Stimulated activated CD4-positive, alpha-beta T cell treated with anti-CD3 and anti-CD28 coated beads, TNF-alpha, amount 100 ng/mL, for 24 hours (primary cell): ENCODE measurements around the gene ANKS1B.

Experiments
- DNase-seq, 3 experiments: peaks; one replicate each; pipeline ENCODE4 v3.0.0-alpha.2; 2020; ENCODE audit warnings: low read depth in 3 of 3

Gene ANKS1B

DNA sequence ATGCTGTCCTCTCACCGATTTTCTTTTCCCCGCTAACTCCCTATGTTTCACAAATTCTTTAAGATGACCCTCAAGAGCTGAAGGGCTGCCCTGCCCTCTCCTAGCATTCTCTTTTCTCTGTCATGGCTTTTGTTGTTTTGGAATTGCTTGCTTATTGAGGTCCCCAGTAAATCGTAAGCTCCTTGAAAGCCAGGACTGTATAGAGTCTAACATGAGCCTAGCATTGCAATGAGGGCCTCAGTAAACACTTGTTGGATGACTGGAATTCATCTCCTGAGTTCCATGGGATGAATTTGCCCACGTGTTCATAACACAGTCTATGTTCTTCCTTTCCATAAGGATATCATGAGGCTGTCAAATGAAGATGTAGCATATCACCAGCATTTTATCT is 1247.4 kb downstream of the ANKS1B start:
- no peak for DNase-seq

DNA sequence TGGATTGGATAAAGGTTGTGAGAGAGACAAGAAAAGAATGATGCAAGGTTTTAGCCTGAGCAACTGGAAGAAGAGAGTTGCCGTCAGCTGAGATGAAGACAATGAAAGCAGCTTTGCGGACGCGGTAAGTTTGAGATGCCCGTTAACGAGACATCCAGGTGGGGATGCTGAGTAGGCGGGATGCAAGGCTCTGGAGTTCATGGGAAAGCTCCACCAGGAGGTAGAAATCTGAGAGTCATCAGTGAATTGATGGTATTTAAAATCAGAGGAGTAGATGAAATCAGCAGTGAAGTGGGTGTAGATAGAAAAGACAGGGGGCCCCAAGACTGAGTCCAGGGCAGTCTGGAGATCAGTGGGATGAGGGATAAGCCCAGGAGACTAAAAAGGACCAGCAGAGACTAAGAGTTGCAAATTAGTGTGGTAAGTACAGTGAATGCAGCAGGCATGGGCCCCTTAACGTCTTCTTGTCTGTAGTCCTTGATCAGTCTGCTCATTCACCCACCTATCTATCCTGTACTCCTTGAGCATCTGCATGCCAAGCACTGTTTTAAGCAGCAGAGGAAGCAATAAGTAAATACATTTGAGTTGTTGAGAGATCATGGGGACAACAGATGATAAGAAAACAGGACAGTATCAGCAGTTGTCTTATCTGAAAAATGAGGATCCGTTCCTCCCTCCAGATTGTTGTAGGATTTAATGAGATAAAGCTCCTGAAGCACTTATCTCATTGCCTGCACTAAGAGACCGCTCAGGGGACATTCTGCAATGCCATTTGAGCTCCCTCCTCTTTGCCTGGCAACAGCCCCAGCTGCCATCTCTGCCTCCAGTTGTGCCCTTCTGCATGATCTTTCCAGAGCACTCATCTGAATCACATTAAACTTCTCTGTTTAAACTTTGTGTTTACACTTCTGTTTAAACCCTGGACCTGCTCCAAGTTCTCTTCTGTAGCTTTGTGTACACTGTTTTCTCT is 1248.1 kb downstream of the ANKS1B start:
- DNase-seq = no peak

DNA sequence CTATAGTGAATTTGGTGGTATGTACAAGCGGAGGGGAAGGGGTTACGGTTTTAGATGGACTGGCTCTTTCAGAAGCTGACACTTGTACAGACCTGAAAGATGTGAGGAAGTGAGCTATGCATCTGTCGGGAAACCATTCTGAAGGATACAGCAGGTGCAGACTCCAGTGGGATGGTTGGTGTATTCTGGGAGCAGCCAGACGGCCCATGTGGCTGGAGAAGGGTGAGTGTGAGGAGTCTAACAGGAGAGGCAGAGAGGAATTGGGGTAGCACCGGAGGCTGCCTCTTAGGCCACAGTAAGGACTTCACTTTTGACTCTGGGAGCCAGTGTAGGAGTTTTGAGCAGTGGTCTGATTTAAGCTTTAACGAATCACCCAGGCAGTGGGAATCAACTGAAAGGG is 1248.9 kb downstream of the ANKS1B start:
- no peak for DNase-seq

DNA sequence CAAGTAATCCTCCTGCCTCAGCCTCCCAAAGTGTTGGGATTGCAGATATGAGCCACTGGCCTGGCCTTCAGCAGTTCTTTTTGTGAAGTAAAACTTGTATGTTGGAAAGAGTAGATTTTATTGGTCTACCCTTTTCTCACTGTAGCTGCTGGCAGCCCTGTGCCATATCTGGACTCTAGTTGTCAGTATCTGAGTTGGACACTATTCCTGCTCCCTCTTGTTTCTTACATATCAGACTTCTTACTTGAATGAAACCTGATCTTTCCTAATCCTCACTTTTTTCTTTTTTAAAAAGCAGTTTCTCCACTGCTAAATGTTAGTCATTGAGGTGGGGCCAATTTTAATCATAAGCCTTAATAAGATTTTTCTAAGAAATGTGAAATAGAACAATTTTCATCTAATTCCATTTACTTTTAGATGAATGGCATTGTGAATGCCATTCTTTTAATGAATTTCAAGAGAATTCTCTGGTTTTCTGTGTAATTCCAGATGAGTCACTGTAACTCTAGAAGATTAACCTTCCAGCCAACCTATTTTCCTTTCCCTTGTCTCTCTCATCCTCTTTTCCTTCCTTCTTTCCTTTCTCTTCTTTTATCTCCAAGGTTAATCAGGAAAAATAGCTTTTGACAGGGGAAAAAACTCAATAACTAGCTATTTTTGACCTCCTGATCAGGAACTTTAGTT is 1250.9 kb downstream of the ANKS1B start:
- DNase-seq = no peak

DNA sequence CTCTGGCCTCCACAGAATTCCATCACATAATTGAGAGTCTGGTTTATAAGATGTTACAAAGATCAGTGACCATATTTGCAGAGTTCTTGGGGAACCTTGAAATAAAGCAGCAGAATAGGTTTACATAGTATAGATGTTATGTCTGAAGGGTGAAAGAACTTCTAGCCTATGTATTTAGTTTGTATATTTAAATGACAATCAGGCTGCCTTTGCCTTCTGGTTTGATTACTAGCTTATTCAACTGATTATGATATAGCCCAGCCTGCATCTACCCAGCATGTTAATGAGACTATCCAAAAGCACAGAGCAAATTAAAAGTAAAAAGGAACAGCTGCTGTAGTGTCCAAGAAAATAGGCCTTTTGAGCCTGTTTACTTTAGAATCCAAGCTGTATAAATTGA is 1254.3 kb downstream of the ANKS1B start:
- DNase-seq = no peak

DNA sequence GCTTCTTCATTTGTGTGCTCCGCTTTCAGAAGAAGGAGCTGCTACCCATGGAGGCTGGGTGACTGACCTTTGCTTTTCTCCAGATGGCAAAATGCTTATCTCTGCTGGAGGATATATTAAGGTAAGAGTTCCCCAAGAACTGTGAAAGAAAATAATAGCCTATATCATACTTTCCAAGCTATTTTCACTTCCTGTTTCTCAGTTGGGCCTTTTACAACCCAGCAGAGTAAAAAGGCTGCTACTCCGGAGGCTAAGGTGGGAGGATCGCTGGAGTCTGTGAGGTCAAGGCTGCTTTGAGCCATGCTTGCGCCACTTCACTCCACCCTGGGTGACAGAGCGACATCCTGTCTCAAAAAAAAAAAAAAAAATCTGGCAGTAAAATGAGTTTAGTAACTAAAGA is 1257.5 kb downstream of the ANKS1B start:
- DNase-seq = no peak

DNA sequence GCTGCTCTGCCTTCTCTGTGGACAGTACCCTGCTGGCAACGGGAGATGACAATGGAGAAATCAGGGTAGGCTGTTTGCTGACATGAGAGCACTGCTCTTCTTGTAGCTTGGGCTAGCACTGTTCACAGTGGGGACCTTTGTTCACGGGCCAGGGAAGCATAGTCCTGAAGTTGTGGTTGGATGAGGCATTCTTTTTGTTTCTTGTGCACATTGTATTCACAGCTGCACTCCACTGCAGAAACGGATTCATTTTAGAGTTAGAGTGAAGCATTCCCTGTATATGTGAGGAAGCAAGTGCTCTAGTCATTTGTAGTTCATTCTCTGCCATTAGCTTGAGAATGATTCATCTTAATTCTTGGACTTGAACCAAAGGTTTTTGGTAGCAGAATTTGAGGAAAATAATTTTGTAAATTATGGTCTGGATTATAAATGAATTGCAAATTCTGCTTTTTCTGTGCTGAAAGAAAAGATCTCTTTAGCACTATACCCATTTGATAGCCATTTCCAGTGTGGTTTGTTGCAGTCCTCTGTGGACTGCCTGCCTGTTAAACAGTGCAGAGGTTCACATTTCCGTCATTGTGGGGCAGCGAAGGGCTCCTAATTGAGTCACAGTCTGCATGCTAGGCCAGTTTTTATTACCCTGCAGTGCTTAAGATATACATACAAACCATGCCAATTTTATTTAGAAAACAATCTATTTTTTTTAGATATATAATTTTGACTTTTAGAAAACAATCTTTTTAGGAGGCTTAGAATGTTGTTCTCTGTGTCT is 1259.1 kb downstream of the ANKS1B start:
- DNase-seq = peak in 1 of 3 experiments; percentile 53

- DNase-seq = no peak
Observed at GRCh38 chr12:98724384-98725155, 1260.2 kb downstream of the ANKS1B start.

DNA sequence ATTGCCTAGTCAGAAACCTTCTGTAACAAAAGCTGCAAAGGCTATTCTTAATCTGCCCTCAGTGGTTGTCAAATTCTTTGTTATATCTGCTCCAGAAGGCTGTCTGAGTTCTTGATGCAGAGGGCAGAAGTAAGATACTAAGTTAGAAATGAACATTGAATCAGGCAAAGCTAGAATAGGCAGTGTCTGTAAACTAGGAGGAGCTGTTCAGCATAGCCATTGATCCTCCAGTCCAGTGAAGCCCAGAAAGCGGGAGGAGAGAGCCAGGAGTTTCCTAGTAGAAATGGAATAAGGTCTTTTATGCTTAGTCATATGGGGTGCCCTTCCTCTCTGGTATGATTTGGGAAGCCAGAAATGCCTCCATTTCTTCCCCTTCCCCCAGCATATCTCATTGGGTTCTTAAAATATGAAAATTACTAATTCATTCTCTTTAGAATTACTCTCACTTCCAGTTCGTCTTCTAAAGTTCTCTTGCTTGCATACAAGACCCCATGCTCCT is 1263.5 kb downstream of the ANKS1B start:
- DNase-seq = no peak

DNA sequence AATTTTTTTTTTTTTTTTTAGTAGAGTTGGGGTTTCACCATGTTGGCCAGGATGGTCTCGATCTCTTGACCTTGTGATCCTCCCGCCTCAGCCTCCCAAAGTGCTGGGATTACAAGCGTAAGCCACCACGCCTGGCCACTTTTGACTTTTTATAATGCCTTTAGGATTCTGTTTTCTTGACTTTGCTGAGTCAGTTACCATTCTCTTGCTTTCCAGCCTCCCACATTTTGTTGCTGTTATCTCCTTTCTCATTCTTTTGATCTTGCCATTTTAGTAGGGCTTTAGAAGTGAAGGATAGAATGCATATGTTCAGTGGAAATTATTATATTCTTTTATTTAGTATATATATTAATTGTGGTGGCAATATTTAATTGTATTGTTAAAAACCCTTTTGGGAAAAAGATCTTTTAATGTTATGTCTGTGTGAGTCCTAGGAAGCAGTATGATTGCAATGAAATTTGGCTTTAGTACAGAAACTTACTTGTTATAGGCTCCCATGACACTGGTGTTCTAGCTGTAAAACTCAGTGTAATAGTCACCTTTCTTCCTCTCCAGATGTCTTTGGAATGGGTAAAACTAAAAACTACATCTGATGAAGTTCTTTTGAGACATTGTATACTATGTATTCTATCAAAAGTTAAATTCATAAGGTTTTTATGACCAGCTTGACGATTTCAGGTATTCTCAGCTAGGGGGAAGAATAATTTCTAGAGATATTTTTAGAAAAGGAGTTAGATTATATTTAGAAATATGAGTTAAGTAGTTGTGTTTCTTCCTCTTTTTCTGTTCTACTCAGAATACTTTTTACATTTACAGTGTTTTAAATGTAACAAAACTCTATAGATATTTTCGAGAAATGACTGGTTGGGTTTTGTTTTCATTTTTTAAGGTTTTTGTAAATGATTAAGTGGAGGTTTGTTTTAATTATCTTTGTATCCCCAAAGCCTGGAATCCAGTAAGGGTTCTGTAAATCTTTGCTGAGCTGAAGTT is 1264.9 kb downstream of the ANKS1B start:
- no peak for DNase-seq

- DNase-seq = no peak
Observed at GRCh38 chr12:98714426-98714825, 1270.3 kb downstream of the ANKS1B start.

DNA sequence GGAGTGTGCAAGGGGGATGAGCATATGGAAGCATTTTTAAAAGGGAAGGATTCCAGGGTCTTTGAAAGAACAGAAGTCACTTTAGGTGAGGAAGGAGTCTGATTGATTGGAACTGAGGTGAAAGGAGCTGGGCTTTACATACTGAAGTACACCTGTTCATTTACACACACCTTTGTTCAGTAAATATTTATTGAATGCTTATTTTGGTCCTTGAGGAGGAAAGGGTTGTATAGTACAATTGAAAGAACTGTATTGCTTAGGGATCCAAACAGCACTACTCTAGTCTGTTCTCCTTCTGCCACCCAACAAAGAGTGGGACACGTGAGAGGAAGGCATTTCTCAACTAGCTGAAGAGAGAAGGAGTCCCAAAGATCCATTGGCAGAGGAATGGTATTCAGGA is 1275.7 kb downstream of the ANKS1B start:
- no peak for DNase-seq

GRCh38 chr12:98701166-98701565 is 1283.6 kb downstream of the ANKS1B start:
- no peak for DNase-seq

- DNase-seq = no peak
Observed at GRCh38 chr12:98699586-98699985, 1285.2 kb downstream of the ANKS1B start.

GRCh38 chr12:98698603-98699463 is 1285.9 kb downstream of the ANKS1B start:
- peak; percentile 3 to 43 (median 26) for DNase-seq

- DNase-seq = no peak
Observed at GRCh38 chr12:98697209-98697608, 1287.5 kb downstream of the ANKS1B start.

DNA sequence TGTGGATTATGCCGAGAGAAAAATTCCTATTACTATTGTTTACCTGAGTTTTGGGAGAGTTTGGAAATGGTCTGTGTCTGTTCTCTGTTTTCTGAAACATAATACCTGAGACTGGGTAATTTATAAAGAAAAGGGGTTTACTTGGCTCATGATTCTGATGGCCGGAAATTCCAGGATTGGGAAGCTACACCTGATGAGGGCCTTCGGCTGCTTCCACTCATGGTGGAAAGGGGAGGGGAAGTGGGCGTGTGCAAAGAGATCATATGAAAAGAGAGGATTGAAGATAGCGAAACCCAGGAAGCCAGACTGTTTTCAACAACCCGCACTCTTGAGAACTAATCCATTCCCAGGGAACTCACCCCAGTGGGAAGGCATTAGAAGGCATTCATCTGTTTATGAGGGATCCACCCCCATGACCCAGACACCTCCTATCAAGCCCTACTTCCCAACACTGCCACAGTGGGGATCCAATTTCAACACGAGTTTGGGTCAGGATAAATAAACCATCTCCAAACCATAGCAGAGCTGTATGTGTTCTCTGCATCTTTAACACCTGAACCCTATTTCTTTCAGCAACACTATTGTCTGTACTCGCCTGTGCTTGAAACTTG is 1288.6 kb downstream of the ANKS1B start:
- DNase-seq = no peak

- DNase-seq = no peak
Observed at GRCh38 chr12:98691351-98691750, 1293.4 kb downstream of the ANKS1B start.

DNA sequence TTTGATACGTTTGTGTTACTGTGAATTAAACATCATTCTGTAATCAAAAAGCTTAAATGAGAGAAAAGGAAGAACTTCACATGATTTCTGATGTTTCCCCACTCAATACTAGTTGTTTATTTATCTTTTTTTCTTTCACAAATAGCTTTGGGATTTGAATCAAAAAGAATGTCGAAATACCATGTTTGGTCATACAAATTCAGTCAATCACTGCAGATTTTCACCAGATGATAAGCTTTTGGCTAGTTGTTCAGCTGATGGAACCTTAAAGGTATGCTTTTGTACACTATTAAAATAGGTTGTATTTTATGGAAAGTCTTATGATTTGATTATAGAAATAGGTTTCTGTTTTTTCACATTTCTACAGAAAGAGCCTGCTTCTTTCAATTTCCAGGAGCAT is 1298.1 kb downstream of the ANKS1B start:
- DNase-seq = no peak
